ENCODE results near the gene CORO2B.

CORO2B gene

DNA sequence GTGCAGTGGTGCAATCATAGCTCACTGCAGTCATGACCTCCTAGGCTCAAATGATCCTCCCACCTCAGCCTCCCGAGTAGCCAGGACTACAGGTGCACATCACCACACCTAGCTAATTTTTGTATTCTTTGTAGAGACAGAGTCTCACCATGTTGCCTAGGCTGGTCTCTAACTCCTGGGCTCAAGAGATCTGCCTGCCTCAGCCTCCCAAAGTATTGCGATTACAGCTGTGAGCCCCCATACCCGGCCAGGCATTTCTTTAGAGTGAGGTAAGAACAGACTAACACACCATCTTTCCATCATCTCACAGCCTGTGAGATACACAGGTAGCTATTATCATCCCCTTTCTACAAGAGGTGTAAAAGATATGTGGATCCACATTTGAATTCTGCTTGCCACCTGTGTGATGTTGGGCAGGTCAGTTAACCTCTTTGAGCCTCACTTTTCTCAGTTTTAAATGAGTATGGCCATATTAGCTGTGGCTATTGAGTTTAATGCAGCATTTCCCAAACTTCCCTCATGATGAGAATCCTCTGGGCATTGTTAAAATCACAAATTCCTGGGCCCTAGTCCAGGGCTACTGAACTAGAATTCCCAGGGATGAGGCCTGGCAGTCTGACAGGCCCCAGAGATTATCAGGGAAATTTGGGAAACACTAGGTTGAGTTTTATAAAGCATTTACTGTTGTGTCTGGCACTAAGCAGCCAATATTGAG lies 195.9 kb downstream of the CORO2B start:
- DNase-seq (ENCODE audit: low read depth): no peak

DNA sequence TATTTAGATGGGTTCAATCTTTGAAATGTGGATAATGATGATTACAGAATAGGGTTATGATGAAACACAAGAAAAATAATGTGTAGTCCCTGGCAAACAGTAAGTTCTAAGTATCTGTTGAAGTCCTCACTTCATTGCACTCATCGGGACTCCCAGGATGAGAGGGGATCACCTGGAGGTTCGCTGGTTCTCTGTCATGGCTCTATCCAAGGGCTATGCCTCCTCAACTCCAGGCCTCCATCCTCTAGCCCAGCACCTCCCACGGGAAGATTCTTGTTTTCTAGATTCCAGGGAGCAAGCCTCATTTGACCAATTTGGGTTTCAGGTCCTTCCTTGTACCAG lies 196.4 kb downstream of the CORO2B start:
- no peak for DNase-seq (ENCODE audit: low read depth)

DNA sequence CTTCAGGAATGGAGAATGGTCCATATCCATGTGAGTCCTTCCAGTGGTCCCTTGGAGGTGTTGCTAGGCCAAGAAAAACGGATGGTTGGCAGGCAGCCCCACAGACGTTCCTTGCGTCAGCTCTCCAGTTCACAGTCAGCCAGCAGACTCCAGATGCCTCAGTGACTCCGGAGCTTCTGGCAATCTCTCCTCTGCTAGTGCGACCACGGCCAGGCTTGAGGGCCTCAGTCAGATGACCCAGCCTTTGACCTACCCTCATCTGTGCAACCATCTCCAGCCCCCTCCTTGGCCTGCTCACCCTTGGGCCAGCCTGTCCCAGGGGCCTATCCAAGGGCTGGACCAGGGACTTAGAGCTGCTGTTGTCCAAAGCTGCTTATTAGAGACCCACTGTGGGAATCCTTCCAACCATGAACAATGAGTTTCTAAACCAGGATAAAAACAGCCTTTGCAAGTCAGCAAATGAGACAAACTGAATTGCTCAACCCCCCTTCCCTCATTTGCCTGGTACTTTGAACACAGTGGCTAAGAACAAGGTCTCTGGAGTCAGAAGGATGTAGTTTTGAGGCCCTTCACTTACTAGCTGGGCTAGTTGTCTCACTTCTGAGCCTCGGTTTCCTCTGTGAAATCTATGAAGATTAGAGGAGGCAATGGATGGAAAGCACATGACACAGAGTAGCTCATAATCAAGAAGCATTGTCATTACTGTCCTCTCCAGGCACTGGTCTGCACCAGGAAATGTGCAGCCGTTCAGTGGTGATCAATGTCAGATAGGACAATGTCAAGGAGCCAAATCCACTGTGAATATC lies 197.1 kb downstream of the CORO2B start:
- no peak for DNase-seq (ENCODE audit: low read depth)

DNA sequence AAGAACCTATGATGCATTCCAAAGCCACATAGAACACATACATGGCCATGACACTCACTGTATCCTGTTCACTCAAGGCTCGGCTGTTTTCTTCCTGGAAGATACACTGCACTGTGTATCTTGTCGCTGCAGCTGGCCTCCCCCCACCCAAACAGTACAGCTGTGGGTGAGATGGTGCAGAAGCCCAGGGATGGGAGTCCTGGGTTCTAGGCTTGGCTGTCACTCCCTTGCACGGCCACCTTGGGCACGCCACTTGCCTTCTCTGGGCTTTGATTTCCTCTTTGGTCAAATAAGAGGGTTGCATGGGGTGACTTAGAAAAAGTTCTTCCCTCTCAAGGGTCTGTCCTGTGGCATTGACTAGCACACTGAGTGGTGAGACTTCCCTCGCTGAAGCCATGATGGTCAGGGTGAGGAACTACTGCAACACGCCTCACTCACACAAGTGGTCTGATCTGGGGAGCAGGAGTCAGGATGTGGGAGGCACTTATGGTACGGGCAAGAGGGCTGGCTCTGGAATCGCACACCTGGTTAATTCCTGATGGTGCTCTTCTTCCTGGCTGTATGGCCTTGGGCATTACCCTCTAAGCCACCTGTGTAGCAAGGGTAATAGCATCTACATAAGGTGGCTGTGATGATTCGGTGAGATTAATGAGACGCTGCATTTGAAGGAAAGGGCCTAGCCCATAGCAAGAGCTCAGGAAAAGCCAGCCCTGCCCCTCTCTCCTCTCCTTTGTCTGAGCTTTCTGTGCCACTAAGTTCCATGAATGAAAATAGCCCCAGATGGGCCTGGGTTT lies 197.9 kb downstream of the CORO2B start:
- DNase-seq (ENCODE audit: low read depth): no peak

Measured in HS-5 (cell line).